ENCODE results near the gene ENTPD7. TPM values are rescaled to one million over a fixed set of nuclear protein-coding genes. Genes with fewer than 3 reads are reported as not detected.

The ENTPD7 gene
- total and polyA plus RNA-seq, 10 of the 15 experiments (the other 5 are each of a cell fraction or from before 2014, with no cell fraction given) = 0.73 to 6.7 (median 5.2) TPM

GRCh38 chr10:99754670-99755069, 95.4 kb downstream of the ENTPD7 start (continued):
- TF ChIP-seq ZBTB40 (IDR thresholded peaks at IDR 0.05; ENCODE audit: borderline replicate concordance) (no peak), POLR2AphosphoS2 (IDR thresholded peaks at IDR 0.05; ENCODE audit: low read depth, low read length) (no peak), BCLAF1 (IDR thresholded peaks at IDR 0.05) (no peak), NFXL1 (IDR thresholded peaks at IDR 0.05; ENCODE audit: borderline replicate concordance) (no peak), NR2F1 (conservative IDR thresholded peaks at IDR 0.05) (no peak), POLR2A (IDR thresholded peaks at IDR 0.05; ENCODE audit: low read depth, low read length) (no peak)

Small RNAs within 50 kb of the gene (small RNA-seq; reads per million reads assigned to genes)
- not detected for gene AL133353.1

Other genes with a start within 250 kb of the ENTPD7 start
- 37.1 and 42.2 TPM in 2 replicates for gene GOT1, start 228.9 kb upstream of the ENTPD7 start, total RNA-seq (2014; rRNA removed)
- 32.5 and 34.5 TPM in 2 replicates for gene GOT1, start 228.9 kb upstream of the ENTPD7 start, total RNA-seq (2014; rRNA removed; fragmentation: Illumina TruSeq; extraction: Trizol)
- 35.6 and 36.4 TPM in 2 replicates for gene GOT1, start 228.9 kb upstream of the ENTPD7 start, total RNA-seq (2021)
- gene GOT1, start 228.9 kb upstream of the ENTPD7 start, polyA plus RNA-seq (2011; rRNA removed) = 30.1 and 44.4 TPM in 2 replicates
- 63.6 and 92.0 TPM in 2 replicates for gene GOT1, start 228.9 kb upstream of the ENTPD7 start, polyA plus RNA-seq (2014; fragmentation: Illumina TruSeq; extraction: Trizol)
- 10 to 100 TPM; 56.2 to 58.4 TPM for gene GOT1, start 228.9 kb upstream of the ENTPD7 start, polyA plus RNA-seq (2014; fragmentation: Nextera tagmentation; extraction: Ambion mirVana)
- gene GOT1, start 228.9 kb upstream of the ENTPD7 start, polyA plus RNA-seq (2014; rRNA removed) = 33.8 and 38.9 TPM in 2 replicates
- 10 to 100 TPM; 67.4 to 67.5 TPM for gene GOT1, start 228.9 kb upstream of the ENTPD7 start, polyA plus RNA-seq (2016; fragmentation: Nextera tagmentation; extraction: Ambion mirVana)
- not detected in 2 replicates for gene NKX2-3, start 126.6 kb upstream of the ENTPD7 start, total RNA-seq (2014; rRNA removed)
- not detected in 2 replicates for gene NKX2-3, start 126.6 kb upstream of the ENTPD7 start, total RNA-seq (2014; rRNA removed; fragmentation: Illumina TruSeq; extraction: Trizol)
- gene NKX2-3, start 126.6 kb upstream of the ENTPD7 start, total RNA-seq (2021) = not detected in 2 replicates
- not detected in 2 replicates for gene NKX2-3, start 126.6 kb upstream of the ENTPD7 start, polyA plus RNA-seq (2011; rRNA removed)
- not detected in 2 replicates for gene NKX2-3, start 126.6 kb upstream of the ENTPD7 start, polyA plus RNA-seq (2014; fragmentation: Illumina TruSeq; extraction: Trizol)
- not detected for gene NKX2-3, start 126.6 kb upstream of the ENTPD7 start, polyA plus RNA-seq (2014; fragmentation: Nextera tagmentation; extraction: Ambion mirVana)
- not detected in 2 replicates for gene NKX2-3, start 126.6 kb upstream of the ENTPD7 start, polyA plus RNA-seq (2014; rRNA removed)
- not detected for gene NKX2-3, start 126.6 kb upstream of the ENTPD7 start, polyA plus RNA-seq (2016; fragmentation: Nextera tagmentation; extraction: Ambion mirVana)
- 15.6 and 16.0 TPM in 2 replicates for gene SLC25A28, start 39.1 kb upstream of the ENTPD7 start, total RNA-seq (2014; rRNA removed)
- gene SLC25A28, start 39.1 kb upstream of the ENTPD7 start, total RNA-seq (2014; rRNA removed; fragmentation: Illumina TruSeq; extraction: Trizol) = 27.0 and 27.5 TPM in 2 replicates
- gene SLC25A28, start 39.1 kb upstream of the ENTPD7 start, total RNA-seq (2021) = 28.8 and 31.8 TPM in 2 replicates
- gene SLC25A28, start 39.1 kb upstream of the ENTPD7 start, polyA plus RNA-seq (2011; rRNA removed) = 29.3 and 40.0 TPM in 2 replicates
- gene SLC25A28, start 39.1 kb upstream of the ENTPD7 start, polyA plus RNA-seq (2014; fragmentation: Illumina TruSeq; extraction: Trizol) = 47.8 and 49.6 TPM in 2 replicates
- 10 to 100 TPM; 20.2 to 22.8 TPM for gene SLC25A28, start 39.1 kb upstream of the ENTPD7 start, polyA plus RNA-seq (2014; fragmentation: Nextera tagmentation; extraction: Ambion mirVana)
- gene SLC25A28, start 39.1 kb upstream of the ENTPD7 start, polyA plus RNA-seq (2014; rRNA removed) = 43.2 and 45.8 TPM in 2 replicates
- gene SLC25A28, start 39.1 kb upstream of the ENTPD7 start, polyA plus RNA-seq (2016; fragmentation: Nextera tagmentation; extraction: Ambion mirVana) = 10 to 100 TPM in 1 of 2 experiments, 1 to 10 TPM in 1; 7.5 to 10.8 TPM
- gene COX15, start 72.6 kb downstream of the ENTPD7 start, total RNA-seq (2014; rRNA removed) = 36.3 and 37.4 TPM in 2 replicates
- 30.6 and 32.9 TPM in 2 replicates for gene COX15, start 72.6 kb downstream of the ENTPD7 start, total RNA-seq (2014; rRNA removed; fragmentation: Illumina TruSeq; extraction: Trizol)
- gene COX15, start 72.6 kb downstream of the ENTPD7 start, total RNA-seq (2021) = 37.8 and 38.9 TPM in 2 replicates
- gene COX15, start 72.6 kb downstream of the ENTPD7 start, polyA plus RNA-seq (2011; rRNA removed) = 36.4 and 46.8 TPM in 2 replicates
- 38.1 and 44.7 TPM in 2 replicates for gene COX15, start 72.6 kb downstream of the ENTPD7 start, polyA plus RNA-seq (2014; fragmentation: Illumina TruSeq; extraction: Trizol)
- gene COX15, start 72.6 kb downstream of the ENTPD7 start, polyA plus RNA-seq (2014; fragmentation: Nextera tagmentation; extraction: Ambion mirVana) = 10 to 100 TPM; 46.3 to 50.7 TPM
- 27.1 and 30.2 TPM in 2 replicates for gene COX15, start 72.6 kb downstream of the ENTPD7 start, polyA plus RNA-seq (2014; rRNA removed)
- gene COX15, start 72.6 kb downstream of the ENTPD7 start, polyA plus RNA-seq (2016; fragmentation: Nextera tagmentation; extraction: Ambion mirVana) = 10 to 100 TPM; 38.4 to 42.8 TPM
- gene CUTC, start 72.7 kb downstream of the ENTPD7 start, total RNA-seq (2014; rRNA removed) = 23.8 and 28.3 TPM in 2 replicates
- gene CUTC, start 72.7 kb downstream of the ENTPD7 start, total RNA-seq (2014; rRNA removed; fragmentation: Illumina TruSeq; extraction: Trizol) = 34.3 and 36.2 TPM in 2 replicates
- 25.7 and 26.7 TPM in 2 replicates for gene CUTC, start 72.7 kb downstream of the ENTPD7 start, total RNA-seq (2021)
- 47.7 and 63.2 TPM in 2 replicates for gene CUTC, start 72.7 kb downstream of the ENTPD7 start, polyA plus RNA-seq (2011; rRNA removed)
- gene CUTC, start 72.7 kb downstream of the ENTPD7 start, polyA plus RNA-seq (2014; fragmentation: Illumina TruSeq; extraction: Trizol) = 34.3 and 42.5 TPM in 2 replicates
- gene CUTC, start 72.7 kb downstream of the ENTPD7 start, polyA plus RNA-seq (2014; fragmentation: Nextera tagmentation; extraction: Ambion mirVana) = 10 to 100 TPM; 64.6 to 71.7 TPM
- 34.3 and 37.6 TPM in 2 replicates for gene CUTC, start 72.7 kb downstream of the ENTPD7 start, polyA plus RNA-seq (2014; rRNA removed)
- gene CUTC, start 72.7 kb downstream of the ENTPD7 start, polyA plus RNA-seq (2016; fragmentation: Nextera tagmentation; extraction: Ambion mirVana) = 10 to 100 TPM; 44.0 to 49.6 TPM
- 0.11 and 0.93 TPM in 2 replicates for gene ABCC2, start 123.1 kb downstream of the ENTPD7 start, total RNA-seq (2014; rRNA removed)
- 0.28 and 0.36 TPM in 2 replicates for gene ABCC2, start 123.1 kb downstream of the ENTPD7 start, total RNA-seq (2014; rRNA removed; fragmentation: Illumina TruSeq; extraction: Trizol)
- 0.24 and 0.64 TPM in 2 replicates for gene ABCC2, start 123.1 kb downstream of the ENTPD7 start, total RNA-seq (2021)
- 0.95 and 1.1 TPM in 2 replicates for gene ABCC2, start 123.1 kb downstream of the ENTPD7 start, polyA plus RNA-seq (2011; rRNA removed)
- 0.14 and 0.35 TPM in 2 replicates for gene ABCC2, start 123.1 kb downstream of the ENTPD7 start, polyA plus RNA-seq (2014; fragmentation: Illumina TruSeq; extraction: Trizol)
- gene ABCC2, start 123.1 kb downstream of the ENTPD7 start, polyA plus RNA-seq (2014; fragmentation: Nextera tagmentation; extraction: Ambion mirVana) = under 1 TPM; 0.02 to 0.18 TPM
- gene ABCC2, start 123.1 kb downstream of the ENTPD7 start, polyA plus RNA-seq (2014; rRNA removed) = 0.19 and 0.22 TPM in 2 replicates
- gene ABCC2, start 123.1 kb downstream of the ENTPD7 start, polyA plus RNA-seq (2016; fragmentation: Nextera tagmentation; extraction: Ambion mirVana) = under 1 TPM; 0.20 to 0.21 TPM